IMR-90 (cell line): Measurements from ENCODE around the gene COPZ2. TPM values are rescaled to one million over a fixed set of nuclear protein-coding genes. Genes with fewer than 3 reads are reported as not detected.
"Not testable (repeated sequence)": the region's sequence is repeated elsewhere in the genome, so short reads cannot be mapped to it uniquely, and the experiment has no call there.

Experiments
- ATAC-seq: fragments of 200-7000 bp; cut with Tn5 transposase; 2 replicates; pipeline ENCODE4 v1.9.1; 2020; ENCODE audit warnings: low read depth, mild to moderate bottlenecking, moderate library complexity
- BruUV-seq: library from RNA; stranded (reverse); fragments of 400-500 nt; replicated peaks from 2 replicates; lab custom pipeline; 2021; lab: Mats Ljungman, UMichigan
- CTCF ChIA-PET: fragments of 300-600 bp; formaldehyde crosslinking; extraction: SDS; loops from one replicate; lab custom pipeline; 2021; ENCODE audit warnings: antibody characterized with exemption; lab: Yijun Ruan, JAX
- POLR2A ChIA-PET: fragments of 300-600 bp; sonication (Branson Sonifier 250); formaldehyde crosslinking; loops from one replicate; lab custom pipeline; 2022; ENCODE audit warnings: antibody characterized with exemption; ENCODE audit not compliant: unreplicated experiment; lab: Charles Lee
- DNase-seq: peaks from one replicate; pipeline ENCODE4 v3.0.0; 2013
- H2AFZ ChIP-seq: replicated peaks from 2 replicates; pipeline ENCODE3; 2013; ENCODE audit warnings: low read length, mild to moderate bottlenecking; ENCODE audit not compliant: poor library complexity
- H2AK5ac ChIP-seq: 2 replicates; pipeline ENCODE4 v1.6.1; 2013; ENCODE audit warnings: low read depth, low read length, inconsistent platforms
- H2AK9ac ChIP-seq: replicated peaks from 2 replicates; pipeline ENCODE3; 2013; ENCODE audit warnings: mild to moderate bottlenecking, low read depth, low read length, moderate library complexity; ENCODE audit not compliant: poor library complexity
- H2BK120ac ChIP-seq: 2 replicates; pipeline ENCODE4 v1.6.1; 2013; ENCODE audit warnings: low read depth, low read length, inconsistent platforms
- H2BK15ac ChIP-seq: 3 replicates; pipeline ENCODE4 v1.6.1; 2013; ENCODE audit warnings: low read depth, low read length, inconsistent platforms
- H2BK20ac ChIP-seq: 2 replicates; pipeline ENCODE4 v1.6.1; 2013; ENCODE audit warnings: low read depth, mild to moderate bottlenecking, inconsistent platforms, low read length, moderate library complexity
- H2BK5ac ChIP-seq: 2 replicates; pipeline ENCODE4 v1.6.1; 2013; ENCODE audit warnings: mild to moderate bottlenecking, low read depth, low read length, inconsistent platforms; ENCODE audit not compliant: poor library complexity, severe bottlenecking
- H3K14ac ChIP-seq: replicated peaks from 2 replicates; pipeline ENCODE4 v1.6.1; 2013; ENCODE audit warnings: low read depth, low read length, inconsistent platforms
- H3K18ac ChIP-seq: 2 replicates; pipeline ENCODE4 v1.6.1; 2013; ENCODE audit warnings: low read depth, low read length, control low read depth
- H3K23ac ChIP-seq: 2 replicates; pipeline ENCODE4 v1.6.1; 2013; ENCODE audit warnings: low read depth, low read length, inconsistent platforms
- H3K27ac ChIP-seq: 2 replicates; pipeline ENCODE4 v1.5.1; 2013; ENCODE audit warnings: mild to moderate bottlenecking, control low read depth, low read length; ENCODE audit not compliant: insufficient read depth
- H3K27me3 ChIP-seq: 2 replicates; pipeline ENCODE4 v1.6.1; 2013; ENCODE audit warnings: low read length; ENCODE audit not compliant: control insufficient read depth, insufficient read depth
- H3K36me3 ChIP-seq: 2 replicates; pipeline ENCODE4 v1.6.1; 2013; ENCODE audit warnings: low read length, mixed read lengths; ENCODE audit not compliant: control insufficient read depth, insufficient read depth
- H3K4ac ChIP-seq: 2 replicates; pipeline ENCODE4 v1.6.1; 2013; ENCODE audit warnings: low read depth, low read length, inconsistent platforms
- H3K4me1 ChIP-seq: 2 replicates; pipeline ENCODE4 v1.6.1; 2013; ENCODE audit warnings: low read length, mixed read lengths; ENCODE audit not compliant: control insufficient read depth, insufficient read depth
- H3K4me2 ChIP-seq: 2 replicates; pipeline ENCODE4 v1.6.1; 2013; ENCODE audit warnings: low read depth, mild to moderate bottlenecking, control low read depth, low read length, moderate library complexity
- H3K4me3 ChIP-seq: 2 replicates; pipeline ENCODE4 v1.5.1; 2013; ENCODE audit warnings: low read depth, mild to moderate bottlenecking, control low read depth, low read length, moderate library complexity; ENCODE audit not compliant: insufficient read depth
- H3K56ac ChIP-seq: 2 replicates; pipeline ENCODE4 v1.6.1; 2013; ENCODE audit warnings: low read length, inconsistent platforms; ENCODE audit not compliant: insufficient read depth; ENCODE audit errors: extremely low read depth
- H3K79me1 ChIP-seq, 2 experiments: 2 replicates each; pipeline ENCODE4 v1.6.1; 2013; ENCODE audit warnings: low read length in 2 of 2, inconsistent platforms in 1 of 2, low read depth in 1 of 2
- H3K9ac ChIP-seq: 2 replicates; pipeline ENCODE4 v1.6.1; 2013; ENCODE audit warnings: low read depth, low read length, control low read depth
- H3K9me1 ChIP-seq: 2 replicates; pipeline ENCODE4 v1.6.1; 2013; ENCODE audit warnings: low read length, inconsistent platforms; ENCODE audit not compliant: insufficient read depth
- H3K9me3 ChIP-seq: 2 replicates; pipeline ENCODE4 v1.6.1; 2013; ENCODE audit warnings: low read length; ENCODE audit not compliant: control insufficient read depth, insufficient read depth
- H4K20me1 ChIP-seq: 2 replicates; pipeline ENCODE4 v1.6.1; 2013; ENCODE audit warnings: low read length, inconsistent platforms; ENCODE audit not compliant: insufficient read depth
- H4K5ac ChIP-seq: 2 replicates; pipeline ENCODE4 v1.6.1; 2013; ENCODE audit warnings: mild to moderate bottlenecking, low read depth, low read length, control low read depth
- H4K8ac ChIP-seq, 2 experiments: 2 replicates each; pipeline ENCODE4 v1.6.1; 2013; ENCODE audit warnings: low read depth in 2 of 2, low read length in 2 of 2, control low read depth in 1 of 2, inconsistent platforms in 1 of 2
- H4K91ac ChIP-seq: 2 replicates; pipeline ENCODE4 v1.6.1; 2013; ENCODE audit warnings: low read depth, low read length, inconsistent platforms; ENCODE audit not compliant: insufficient read depth
- ELK1 ChIP-seq: fragments of 150-350 bp; IDR thresholded peaks from 2 replicates; pipeline ENCODE4 v1.6.1; 2016; ENCODE audit warnings: low read depth, mild to moderate bottlenecking, low read length, moderate library complexity, borderline replicate concordance
- MAZ ChIP-seq: IDR thresholded peaks from 2 replicates; pipeline ENCODE4 v1.6.1; 2012; ENCODE audit warnings: low read depth, mild to moderate bottlenecking, low read length, improper control_type of control experiment, moderate library complexity, borderline replicate concordance
- WGBS, 2 experiments: methylation state at CpG; one replicate each; pipeline versions ENCODE4 v1.1.5 to v1.1.7; 2013; ENCODE audit warnings: missing lambda C conversion rate in 2 of 2; ENCODE audit not compliant: insufficient read length in 1 of 2; ENCODE audit errors: extremely low coverage in 2 of 2; 5-methylcytosine and 5-hydroxymethylcytosine counted together
- dilution Hi-C: fragments of 300-500 bp; cut with HindIII; formaldehyde crosslinking; loops from one replicate; pipeline ENCODE4 v1.14.3; 2018; ENCODE audit warnings: low sequenced_read_pairs; ENCODE audit not compliant: unreplicated experiment
- in situ Hi-C: fragments of 300-500 bp; cut with MboI; formaldehyde crosslinking; loops from 3 replicates; pipeline ENCODE4 v1.14.3; 2019; ENCODE audit warnings: low sequenced_read_pairs, inconsistent platforms, mixed read lengths
- intact Hi-C: fragments of 100-400 bp; cut with micrococcal nuclease; formaldehyde crosslinking; loops from 2 replicates; pipeline ENCODE4 v1.10.0; 2022
- polyA plus RNA-seq, 3 experiments: library from polyadenylated mRNA; depleted of rRNA; stranded (reverse); fragments of >200 nt; gene quantifications; 2 replicates each; pipeline ENCODE4 v1.2.3, GENCODE V29; 2012; ENCODE audit warnings: low replicate concordance in 1 of 3
- total RNA-seq: library from RNA; depleted of rRNA; stranded (reverse); fragments of >200 nt; gene quantifications from 2 replicates; pipeline ENCODE4 v1.2.3, GENCODE V29; 2012

COPZ2 gene
- total and polyA plus RNA-seq, 2 of the 4 experiments (the other 2 are of a cell fraction): 41.0 to 86.1 TPM

DNA sequence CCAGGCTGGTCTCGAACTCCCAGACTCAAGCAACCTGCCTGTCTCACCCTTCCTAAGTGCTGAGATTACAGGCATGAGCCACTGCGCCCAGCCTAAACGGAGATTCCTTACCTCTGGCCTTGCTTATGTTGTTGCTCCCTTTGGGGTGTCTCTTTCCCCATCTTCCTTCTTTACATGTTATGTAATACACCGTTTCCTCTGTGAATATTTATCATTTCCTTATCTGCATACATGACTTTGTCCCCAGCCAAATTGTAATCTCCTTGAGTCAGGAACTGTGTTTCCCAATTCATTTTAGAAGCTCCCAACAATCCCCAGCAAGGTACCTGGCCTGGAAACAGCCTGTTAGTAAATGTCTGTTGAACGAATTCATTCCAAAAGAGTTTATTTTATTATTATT lies 15.7 kb downstream of the COPZ2 start:
- H3K9me3 ChIP-seq: no peaks in the 10 kb centered on the region
- in situ Hi-C loops (loop anchor here (10.0 kb wide), 1 partner anchor 573 kb away; the partner anchor contains the start of genes HOXB3 and HOXB5), intact Hi-C loops (loop anchor here (10.0 kb wide), 1 partner anchor 313 kb away; no protein-coding TSS in a partner anchor), dilution Hi-C loops (no loop called here)
- ATAC-seq (no peak), DNase-seq (no peak)
- CTCF ChIA-PET: no interaction called here
- peaks cover 3% of the 10 kb centered on the region; the same call in 1 of the 2 replicates for H4K20me1 ChIP-seq
- H2AFZ ChIP-seq: no peak overlapping the region
- peaks cover 0 to 7% of the 10 kb centered on the region in 2 experiments; a peak in 1 of 4 replicates for H3K79me1 ChIP-seq
- H3K56ac ChIP-seq: no peak overlapping the region
- H2BK5ac ChIP-seq: no peak overlapping the region
- H4K91ac ChIP-seq: no peak overlapping the region
- peaks cover 18% of the 10 kb centered on the region for H3K4me1 ChIP-seq
- no peaks in the 10 kb centered on the region for H3K9me1 ChIP-seq
- H3K23ac ChIP-seq: no peak overlapping the region
- BruUV-seq: no TSS peak
- no peak overlapping the region for H3K4me2 ChIP-seq
- POLR2A ChIA-PET: interaction anchor here (0.6 to 0.7 kb wide), 2 partner anchors 46 to 539 kb away, joined by 4 to 8 read pairs; no protein-coding TSS in a partner anchor
- H2AK5ac ChIP-seq: no peak overlapping the region
- no peaks in the 10 kb centered on the region for H3K36me3 ChIP-seq
- TF ChIP-seq MAZ (no peak), ELK1 (no peak)
- H3K14ac ChIP-seq: no peak overlapping the region
- no peak overlapping the region for H4K5ac ChIP-seq
- H4K8ac ChIP-seq: no peak overlapping the region
- no peak overlapping the region for H3K4me3 ChIP-seq
- no peak overlapping the region for H3K4ac ChIP-seq
- no peak overlapping the region for H2BK15ac ChIP-seq
- WGBS, 2 experiments: no CpG with 5 or more reads among the region's 5 CpGs
- no peaks in the 10 kb centered on the region for H3K27me3 ChIP-seq
- H2BK120ac ChIP-seq: no peak overlapping the region
- no peak overlapping the region for H3K18ac ChIP-seq
- no peak overlapping the region for H2AK9ac ChIP-seq
- H3K9ac ChIP-seq: no peak overlapping the region
- H2BK20ac ChIP-seq: no peak overlapping the region
- no peak overlapping the region for H3K27ac ChIP-seq

- H3K27me3 ChIP-seq, H3K14ac ChIP-seq, H4K5ac ChIP-seq, H3K36me3 ChIP-seq, H2AK5ac ChIP-seq, H3K4ac ChIP-seq, H3K18ac ChIP-seq, H3K4me1 ChIP-seq, H3K56ac ChIP-seq, H2BK120ac ChIP-seq, H3K4me3 ChIP-seq, ATAC-seq, H3K9me3 ChIP-seq, H2BK15ac ChIP-seq, BruUV-seq, H3K79me1 ChIP-seq, H2BK5ac ChIP-seq, H3K4me2 ChIP-seq, dilution Hi-C loops, H2AK9ac ChIP-seq, DNase-seq, H4K91ac ChIP-seq, H3K9ac ChIP-seq, H2AFZ ChIP-seq, H2BK20ac ChIP-seq, H4K8ac ChIP-seq, POLR2A ChIA-PET, H3K23ac ChIP-seq, H4K20me1 ChIP-seq, H3K27ac ChIP-seq, H3K9me1 ChIP-seq: not testable (repeated sequence)
- in situ Hi-C loops (loop anchor here (5.0 kb wide), 2 partner anchors 35 to 175 kb away; partner anchors contain the start of gene SCRN2), intact Hi-C loops (loop anchor here (1.0 kb wide), 4 partner anchors 39 to 176 kb away; partner anchors contain the start of genes SCRN2 and SP2)
- 100% methylated on average over 1 of the region's 4 CpGs; no CpG with 5 or more reads in 1 of the 2 experiments for WGBS, 2 experiments
- CTCF ChIA-PET: interaction anchor here (0.6 to 3.4 kb wide), 8 partner anchors 28 to 68 kb away, joined by 3 to 24 read pairs (median 4); partner anchors contain the start of gene CDK5RAP3
Measured at GRCh38 chr17:48017817-48018158, 19.8 kb downstream of the COPZ2 start.
